OCI-LY3 (cell line): ENCODE measurements around the gene AREL1.

Experiments
- EZH2phosphoT487 ChIP-seq: fragments of 200-600 bp; shearing (Covaris generic); IDR thresholded peaks from 2 replicates; pipeline ENCODE4 v1.6.1; 2018; ENCODE audit warnings: antibody characterized with exemption, mixed run types, low read depth
- TF ChIP-seq, protein P1 (sequence below): fragments of 200-600, 300-600 bp; sonication (generic); IDR thresholded peaks from 2 replicates; pipeline ENCODE4 v1.5.1; 2014; ENCODE audit warnings: antibody characterized with exemption, low read length, low read depth

- TF ChIP-seq, protein P1, sequence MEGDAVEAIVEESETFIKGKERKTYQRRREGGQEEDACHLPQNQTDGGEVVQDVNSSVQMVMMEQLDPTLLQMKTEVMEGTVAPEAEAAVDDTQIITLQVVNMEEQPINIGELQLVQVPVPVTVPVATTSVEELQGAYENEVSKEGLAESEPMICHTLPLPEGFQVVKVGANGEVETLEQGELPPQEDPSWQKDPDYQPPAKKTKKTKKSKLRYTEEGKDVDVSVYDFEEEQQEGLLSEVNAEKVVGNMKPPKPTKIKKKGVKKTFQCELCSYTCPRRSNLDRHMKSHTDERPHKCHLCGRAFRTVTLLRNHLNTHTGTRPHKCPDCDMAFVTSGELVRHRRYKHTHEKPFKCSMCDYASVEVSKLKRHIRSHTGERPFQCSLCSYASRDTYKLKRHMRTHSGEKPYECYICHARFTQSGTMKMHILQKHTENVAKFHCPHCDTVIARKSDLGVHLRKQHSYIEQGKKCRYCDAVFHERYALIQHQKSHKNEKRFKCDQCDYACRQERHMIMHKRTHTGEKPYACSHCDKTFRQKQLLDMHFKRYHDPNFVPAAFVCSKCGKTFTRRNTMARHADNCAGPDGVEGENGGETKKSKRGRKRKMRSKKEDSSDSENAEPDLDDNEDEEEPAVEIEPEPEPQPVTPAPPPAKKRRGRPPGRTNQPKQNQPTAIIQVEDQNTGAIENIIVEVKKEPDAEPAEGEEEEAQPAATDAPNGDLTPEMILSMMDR: no peak
- TF ChIP-seq EZH2phosphoT487: no peak
Observed at GRCh38 chr14:74611650-74612349, 101.1 kb downstream of the AREL1 start, which contains the start of gene LTBP2.
